Panc1 (cell line): ENCODE data around the gene SEMA7A. TPM values are rescaled to one million over a fixed set of nuclear protein-coding genes. Genes with fewer than 3 reads are reported as not detected.

Source experiments
- ATAC-seq: fragments of 200-7000 bp; cut with Tn5 transposase; 2 replicates; pipeline ENCODE4 v1.9.1; 2020; ENCODE audit warnings: mild to moderate bottlenecking, moderate library complexity
- BruUV-seq: library from RNA; stranded (reverse); fragments of 400-500 nt; replicated peaks from 2 replicates; lab custom pipeline; 2021; lab: Mats Ljungman, UMichigan
- CTCF ChIA-PET: fragments of 300-600 bp; sonication (Branson Sonifier 250); formaldehyde crosslinking; loops from one replicate; lab custom pipeline; 2022; ENCODE audit warnings: antibody characterized with exemption; lab: Charles Lee
- POLR2A ChIA-PET: fragments of 300-600 bp; sonication (Branson Sonifier 250); formaldehyde crosslinking; loops from one replicate; lab custom pipeline; 2022; ENCODE audit warnings: antibody characterized with exemption; lab: Charles Lee
- DNase-seq: peaks from one replicate; pipeline ENCODE4 v3.0.0-alpha.2; 2010; ENCODE audit warnings: low read depth, low spot score
- H3K27ac ChIP-seq: 2 replicates; pipeline ENCODE4 v1.5.1; 2011; ENCODE audit warnings: mild to moderate bottlenecking, low read length, inconsistent platforms
- H3K27me3 ChIP-seq: fragments of 200-500 bp; sonication (Bioruptor generic); 2 replicates; pipeline ENCODE4 v1.6.0; 2014; ENCODE audit warnings: low read length, inconsistent platforms; ENCODE audit not compliant: control insufficient read depth, insufficient read depth
- H3K36me3 ChIP-seq: fragments of 200-500 bp; sonication (Bioruptor generic); 2 replicates; pipeline ENCODE4 v1.5.1; 2014; ENCODE audit warnings: inconsistent platforms, mild to moderate bottlenecking, low read length, moderate library complexity; ENCODE audit not compliant: control insufficient read depth, insufficient read depth
- H3K4me1 ChIP-seq: 2 replicates; pipeline ENCODE4 v1.5.1; 2011; ENCODE audit warnings: inconsistent platforms, mild to moderate bottlenecking, low read length, moderate library complexity; ENCODE audit not compliant: control insufficient read depth, insufficient read depth
- H3K4me3 ChIP-seq, 2 experiments: 2 replicates each; pipeline ENCODE4 v1.5.1; 2011 to 2012; ENCODE audit warnings: low read depth in 2 of 2, low read length in 2 of 2, mild to moderate bottlenecking in 2 of 2, inconsistent platforms in 1 of 2, moderate library complexity in 1 of 2
- H3K9me3 ChIP-seq: fragments of 200-500 bp; sonication (Bioruptor generic); 2 replicates; pipeline ENCODE4 v1.5.1; 2014; ENCODE audit warnings: low read depth, mild to moderate bottlenecking, inconsistent platforms, low read length, moderate library complexity; ENCODE audit not compliant: control insufficient read depth, insufficient read depth
- POLR2AphosphoS5 ChIP-seq: IDR thresholded peaks from 2 replicates; pipeline ENCODE4 v1.6.1; 2012; ENCODE audit warnings: mild to moderate bottlenecking, low read depth, low read length, moderate library complexity
- REST ChIP-seq, 2 experiments: IDR thresholded peaks; 2 replicates each; pipeline ENCODE4 v1.6.1; 2011 to 2012; ENCODE audit warnings: low read depth in 2 of 2, control low read depth in 1 of 2, low read length in 1 of 2, mild to moderate bottlenecking in 1 of 2, moderate library complexity in 1 of 2; ENCODE audit not compliant: insufficient read depth in 1 of 2
- SIN3A ChIP-seq: IDR thresholded peaks from 2 replicates; pipeline ENCODE4 v1.6.1; 2012; ENCODE audit warnings: low read depth, mild to moderate bottlenecking, low read length, moderate library complexity, borderline replicate concordance; ENCODE audit not compliant: insufficient read depth
- TCF7L2 ChIP-seq: IDR thresholded peaks from 2 replicates; pipeline ENCODE4 v1.6.1; 2011; ENCODE audit warnings: mild to moderate bottlenecking, low read depth, low read length, inconsistent platforms
- in situ Hi-C: cut with HindIII; loops from 2 replicates; pipeline ENCODE4 v1.10.0; 2016; ENCODE audit warnings: low sequenced_read_pairs, low pct_unique_long_range_greater_than_20kb
- intact Hi-C: fragments of 100-400 bp; cut with micrococcal nuclease; formaldehyde crosslinking; loops from one replicate; pipeline ENCODE4 v1.10.0; 2022; ENCODE audit not compliant: unreplicated experiment
- total RNA-seq: library from RNA; stranded (reverse); gene quantifications from one replicate; pipeline ENCODE4 v1.2.1, GENCODE V29; 2021; ENCODE audit not compliant: unreplicated experiment
- TF ChIP-seq, protein P1 (sequence below): fragments of 450-650 bp; IDR thresholded peaks from 2 replicates; pipeline ENCODE4 v1.5.1; 2017; ENCODE audit warnings: mild to moderate bottlenecking

Gene SEMA7A
- total RNA-seq, 1 experiment from 2014 or later, result 11.2 TPM

GRCh38 chr15:74396146-74396438 is 37.7 kb downstream of the SEMA7A start:
- intact Hi-C loops, result no loop called here
- ChIA-PET CTCF (interaction anchor here (0.6 kb wide), 1 partner anchor 14 kb away, joined by 3 read pairs; no protein-coding TSS in a partner anchor), POLR2A (no interaction called here)
- Histone ChIP-seq H3K27ac (no peak overlapping the region), H3K27me3 (no peaks in the 10 kb centered on the region), H3K4me1 (no peaks in the 10 kb centered on the region; the same call in 1 of the 2 replicates), H3K4me3 (no peak overlapping the region), H3K9me3 (no peaks in the 10 kb centered on the region), H3K36me3 (no peaks in the 10 kb centered on the region)
- DNase-seq, result no peak
- no peak for TF ChIP-seq REST (IDR thresholded peaks at IDR 0.05; ENCODE audit: insufficient read depth in 1 of 2, low read depth in 2 of 2, low read length in 1 of 2)
- no peak for TF ChIP-seq POLR2AphosphoS5
- TF ChIP-seq TCF7L2, result no peak
- no peak for ATAC-seq
- BruUV-seq, result no TSS peak
- in situ Hi-C loops, result no loop called here

DNA sequence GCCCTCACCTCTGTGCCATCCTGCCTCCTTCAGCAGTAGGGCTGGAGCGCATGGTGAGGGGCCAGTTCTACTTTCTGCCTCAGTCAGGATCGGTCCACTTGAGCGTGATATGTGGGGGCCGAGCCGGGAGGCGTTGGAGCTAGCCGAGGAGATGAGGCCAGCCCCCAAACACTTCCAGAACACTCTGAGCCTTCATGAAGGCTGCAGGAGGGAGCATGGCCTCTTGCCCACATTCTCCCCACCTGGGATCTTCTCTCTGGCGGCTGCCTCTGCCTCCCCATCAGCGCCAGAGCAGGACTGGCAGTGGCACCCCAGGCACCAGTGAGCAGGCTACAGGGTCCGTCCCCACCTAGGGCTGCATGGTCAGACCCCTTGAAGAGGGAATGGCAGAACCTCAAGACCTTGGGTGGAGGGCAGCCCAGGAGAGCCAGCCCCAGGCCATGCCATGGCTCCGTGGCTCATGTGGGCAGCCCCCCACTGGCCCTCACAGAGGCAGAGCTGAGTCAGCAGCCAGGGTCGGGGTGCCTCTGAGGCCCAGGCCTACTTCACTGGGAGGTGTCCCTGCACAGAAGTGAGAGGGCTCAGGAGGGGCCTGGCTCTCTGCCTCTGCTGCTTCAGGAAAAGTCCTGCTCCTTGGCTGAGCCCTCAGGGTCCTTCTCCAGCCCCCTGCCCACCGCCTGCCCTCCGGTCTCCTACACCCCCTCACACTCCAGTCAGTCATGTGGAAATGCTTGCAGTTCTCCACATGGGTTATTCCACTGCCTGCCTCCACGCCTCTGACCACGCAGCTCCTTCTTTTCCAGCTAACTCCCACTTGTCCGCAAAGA is 38.2 kb downstream of the SEMA7A start:
- no peak for TF ChIP-seq REST (IDR thresholded peaks at IDR 0.05; ENCODE audit: insufficient read depth in 1 of 2, low read depth in 2 of 2, low read length in 1 of 2)
- no peak for TF ChIP-seq TCF7L2
- no peak for TF ChIP-seq POLR2AphosphoS5
- TF ChIP-seq, protein P1, sequence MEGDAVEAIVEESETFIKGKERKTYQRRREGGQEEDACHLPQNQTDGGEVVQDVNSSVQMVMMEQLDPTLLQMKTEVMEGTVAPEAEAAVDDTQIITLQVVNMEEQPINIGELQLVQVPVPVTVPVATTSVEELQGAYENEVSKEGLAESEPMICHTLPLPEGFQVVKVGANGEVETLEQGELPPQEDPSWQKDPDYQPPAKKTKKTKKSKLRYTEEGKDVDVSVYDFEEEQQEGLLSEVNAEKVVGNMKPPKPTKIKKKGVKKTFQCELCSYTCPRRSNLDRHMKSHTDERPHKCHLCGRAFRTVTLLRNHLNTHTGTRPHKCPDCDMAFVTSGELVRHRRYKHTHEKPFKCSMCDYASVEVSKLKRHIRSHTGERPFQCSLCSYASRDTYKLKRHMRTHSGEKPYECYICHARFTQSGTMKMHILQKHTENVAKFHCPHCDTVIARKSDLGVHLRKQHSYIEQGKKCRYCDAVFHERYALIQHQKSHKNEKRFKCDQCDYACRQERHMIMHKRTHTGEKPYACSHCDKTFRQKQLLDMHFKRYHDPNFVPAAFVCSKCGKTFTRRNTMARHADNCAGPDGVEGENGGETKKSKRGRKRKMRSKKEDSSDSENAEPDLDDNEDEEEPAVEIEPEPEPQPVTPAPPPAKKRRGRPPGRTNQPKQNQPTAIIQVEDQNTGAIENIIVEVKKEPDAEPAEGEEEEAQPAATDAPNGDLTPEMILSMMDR, result no peak
- TF ChIP-seq SIN3A, result no peak
- H3K27ac ChIP-seq, result no peak overlapping the region
- ChIA-PET POLR2A (no interaction called here), CTCF (interaction anchor here (0.6 kb wide), 1 partner anchor 13 kb away, joined by 3 read pairs; no protein-coding TSS in a partner anchor)
- in situ Hi-C loops (no loop called here), intact Hi-C loops (no loop called here)
- no peaks in the 10 kb centered on the region for H3K27me3 ChIP-seq
- no TSS peak for BruUV-seq
- ATAC-seq (no peak), DNase-seq (no peak)
- no peaks in the 10 kb centered on the region; the same call in 1 of the 2 replicates for H3K4me1 ChIP-seq
- no peak overlapping the region for H3K4me3 ChIP-seq
- no peaks in the 10 kb centered on the region for H3K36me3 ChIP-seq
- no peaks in the 10 kb centered on the region for H3K9me3 ChIP-seq
